PC-3 (cell line): ENCODE data around the gene JADE3.

ENCODE experiments used
- CTCF ChIP-seq: fragments of 300-600 bp; sonication (generic); conservative IDR thresholded peaks from 2 replicates; pipeline ENCODE4 v1.5.1; 2017; ENCODE audit warnings: antibody characterized with exemption, low read depth, mild to moderate bottlenecking, low read length
- EZH2 ChIP-seq: fragments of 300-600 bp; sonication (generic); IDR thresholded peaks from one replicate; pipeline ENCODE4 v1.6.1; 2017; ENCODE audit warnings: antibody characterized with exemption, mild to moderate bottlenecking, low read length; ENCODE audit not compliant: unreplicated experiment
- EZH2phosphoT487 ChIP-seq: fragments of 300-600 bp; sonication (generic); IDR thresholded peaks from 2 replicates; pipeline ENCODE4 v1.6.1; 2018; ENCODE audit warnings: mild to moderate bottlenecking, antibody characterized with exemption, low read length, borderline replicate concordance

- TF ChIP-seq CTCF (0 out of 2 replicates have a peak, but pooled peaks have one; percentile 14), EZH2 (no peak), EZH2phosphoT487 (no peak)
Observed at GRCh38 chrX:46912098-46912602, at the start of gene JADE3.
